HS-27A (cell line): ENCODE data around the gene FGF4.

Experiments
- DNase-seq: peaks from one replicate; pipeline ENCODE4 v3.0.0-alpha.2; 2012; ENCODE audit warnings: low read depth, missing footprints

The FGF4 gene

GRCh38 chr11:69775163-69775755 lies at the start of gene FGF4:
TSS of gene FGF4 (minus strand) at chr11:69775341. CDS start at chr11:69775084, 257 bp downstream.
- DNase-seq = no peak

- no peak for DNase-seq
Observed at GRCh38 chr11:69823641-69824265, 48.6 kb upstream of the FGF4 start.

- DNase-seq = no peak
Observed at GRCh38 chr11:69822676-69823494, 47.7 kb upstream of the FGF4 start.

GRCh38 chr11:69821511-69822040 lies 46.4 kb upstream of the FGF4 start:
- no peak for DNase-seq

- no peak for DNase-seq
Observed at GRCh38 chr11:69820441-69820840, 45.3 kb upstream of the FGF4 start.

- no peak for DNase-seq
Observed at GRCh38 chr11:69819541-69820070, 44.5 kb upstream of the FGF4 start.

- DNase-seq = no peak
Observed at GRCh38 chr11:69818603-69819441, 43.7 kb upstream of the FGF4 start, which contains the start of gene FGF3. TSS of gene FGF3 (minus strand) at chr11:69819416. CDS start at chr11:69818933, 483 bp downstream.

- DNase-seq = no peak
Observed at GRCh38 chr11:69818231-69818602, 43.1 kb upstream of the FGF4 start.

GRCh38 chr11:69817265-69818230 lies 42.4 kb upstream of the FGF4 start:
- no peak for DNase-seq

GRCh38 chr11:69816671-69817070 lies 41.5 kb upstream of the FGF4 start:
- no peak for DNase-seq

- no peak for DNase-seq
Observed at GRCh38 chr11:69815973-69816372, 40.8 kb upstream of the FGF4 start.

- no peak for DNase-seq
Observed at GRCh38 chr11:69814902-69815301, 39.8 kb upstream of the FGF4 start.

GRCh38 chr11:69814411-69814810 lies 39.3 kb upstream of the FGF4 start:
- DNase-seq = no peak

GRCh38 chr11:69813839-69814238 lies 38.7 kb upstream of the FGF4 start:
- DNase-seq = no peak

GRCh38 chr11:69812946-69813345 lies 37.8 kb upstream of the FGF4 start:
- DNase-seq = no peak

GRCh38 chr11:69812256-69812655 lies 37.1 kb upstream of the FGF4 start:
- no peak for DNase-seq

GRCh38 chr11:69811431-69811830 lies 36.3 kb upstream of the FGF4 start:
- DNase-seq = no peak

GRCh38 chr11:69810289-69811118 lies 35.4 kb upstream of the FGF4 start:
- DNase-seq = no peak

- no peak for DNase-seq
Observed at GRCh38 chr11:69808667-69809086, 33.5 kb upstream of the FGF4 start.
